Heart left ventricle (tissue), 13 donors: ENCODE data around the gene NSDHL.

Experiments
- POLR2A ChIP-seq, 2 donors: fragments of 450-650 bp; IDR thresholded peaks; one replicate each; pipeline ENCODE4 v1.6.1; 2017; ENCODE audit warnings: antibody characterized with exemption in 2 of 2, mild to moderate bottlenecking in 2 of 2, moderate library complexity in 2 of 2
- TF ChIP-seq, protein P1 (sequence below), 12 donors: fragments of 200-600 bp; sonication (generic) in 4 of 12; IDR thresholded peaks; one replicate each; pipeline versions ENCODE4 v1.5.0 to v1.8.0; 2018 to 2022; ENCODE audit warnings: antibody characterized with exemption in 12 of 12, mild to moderate bottlenecking in 5 of 12
- donor health status: ischemic (EF 13 %, LVEDD 7.1; RV severe dilation, severe dysfunction).
- donor health status: DM: no; HTN: yes; CAD: no.
- donor health status: DM: no; HTN: no; CAD: no.
- donor health status: ischemic (EF 25% LVEDD 6.9; RV normal size, moderate dysfunction).
- donor health status: ischemic (EF 25% LVEDD 5.7; RV mildly dilated, moderate dysfunction).
- donor health status: ischemic (EF 35%, LVEDD 5.7; RV mildly dilated, moderate dysfunction).
- donor health status: nonischemic (EF 11% LVEDD 7.7; RV severe dilation, severe dysfunction).
- donor health status: DM: yes; HTN: yes; CAD: no.
- donor health status: PGD.
- donor health status: ischemic (EF 29% LVEDD 5.4; RV normal size, mild dysfunction).
- donor health status: nonischemic (EF 23%, LVEDD 6.1; RV moderate dilation, normal function).

DNA sequence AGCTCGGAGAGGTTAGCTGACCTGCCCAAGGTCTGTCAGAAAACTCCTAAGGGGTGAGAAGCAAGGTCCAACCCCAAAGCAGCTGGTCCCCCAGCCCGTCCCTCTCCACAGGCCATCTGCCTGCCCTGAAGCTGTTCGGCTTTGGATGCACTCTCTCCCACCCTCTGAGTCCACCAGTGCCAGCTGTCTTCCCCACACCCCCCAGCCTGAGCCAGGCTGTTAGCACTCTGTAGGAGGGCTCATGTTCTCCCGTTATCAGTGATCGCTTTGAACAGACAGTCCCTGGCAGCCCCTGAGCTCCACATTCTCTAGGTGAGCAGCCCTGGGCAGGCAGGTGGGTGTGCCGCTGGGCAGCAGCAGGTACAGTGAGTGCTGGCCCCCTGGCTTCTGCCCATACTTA is 83.0 kb downstream of the NSDHL start:
- TF ChIP-seq, protein P1, sequence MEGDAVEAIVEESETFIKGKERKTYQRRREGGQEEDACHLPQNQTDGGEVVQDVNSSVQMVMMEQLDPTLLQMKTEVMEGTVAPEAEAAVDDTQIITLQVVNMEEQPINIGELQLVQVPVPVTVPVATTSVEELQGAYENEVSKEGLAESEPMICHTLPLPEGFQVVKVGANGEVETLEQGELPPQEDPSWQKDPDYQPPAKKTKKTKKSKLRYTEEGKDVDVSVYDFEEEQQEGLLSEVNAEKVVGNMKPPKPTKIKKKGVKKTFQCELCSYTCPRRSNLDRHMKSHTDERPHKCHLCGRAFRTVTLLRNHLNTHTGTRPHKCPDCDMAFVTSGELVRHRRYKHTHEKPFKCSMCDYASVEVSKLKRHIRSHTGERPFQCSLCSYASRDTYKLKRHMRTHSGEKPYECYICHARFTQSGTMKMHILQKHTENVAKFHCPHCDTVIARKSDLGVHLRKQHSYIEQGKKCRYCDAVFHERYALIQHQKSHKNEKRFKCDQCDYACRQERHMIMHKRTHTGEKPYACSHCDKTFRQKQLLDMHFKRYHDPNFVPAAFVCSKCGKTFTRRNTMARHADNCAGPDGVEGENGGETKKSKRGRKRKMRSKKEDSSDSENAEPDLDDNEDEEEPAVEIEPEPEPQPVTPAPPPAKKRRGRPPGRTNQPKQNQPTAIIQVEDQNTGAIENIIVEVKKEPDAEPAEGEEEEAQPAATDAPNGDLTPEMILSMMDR (IDR thresholded peaks at IDR 0.05), result no peak
- no peak for TF ChIP-seq POLR2A (IDR thresholded peaks at IDR 0.05)
